Heart right ventricle (tissue), 16 donors: ENCODE data around the gene TMED7. TPM values are rescaled to one million over a fixed set of nuclear protein-coding genes. Genes with fewer than 3 reads are reported as not detected.

Experiments used
- ATAC-seq, 8 donors: fragments of 200-7000 bp; cut with Tn5 transposase; one replicate each; pipeline ENCODE4 v1.9.1; 2020; ENCODE audit warnings: mild to moderate bottlenecking in 8 of 8, moderate library complexity in 8 of 8, moderate number of reproducible peaks in 1 of 8
- DNase-seq, 2 donors: peaks; one replicate each; pipeline ENCODE4 v3.0.0-alpha.2; 2020
- H3K27ac ChIP-seq, 10 donors: fragments of 200-600 bp; sonication (generic) in 2 of 10; one replicate each; pipeline versions ENCODE4 v1.5.0 to v1.8.0; 2020 to 2022; ENCODE audit warnings: mild to moderate bottlenecking in 3 of 10
- H3K27me3 ChIP-seq, 7 donors: fragments of 200-600 bp; one replicate each; pipeline ENCODE4 v1.8.0; 2021 to 2022; ENCODE audit warnings: mild to moderate bottlenecking in 2 of 7
- H3K36me3 ChIP-seq, 9 donors: fragments of 200-600 bp; sonication (generic) in 1 of 9; one replicate each; pipeline versions ENCODE4 v1.5.0 to v1.8.0; 2020 to 2022; ENCODE audit warnings: mild to moderate bottlenecking in 2 of 9
- H3K4me1 ChIP-seq, 9 donors: fragments of 200-600 bp; sonication (generic) in 1 of 9; one replicate each; pipeline versions ENCODE4 v1.5.0 to v1.8.0; 2020 to 2022; ENCODE audit warnings: mild to moderate bottlenecking in 4 of 9
- H3K4me3 ChIP-seq, 10 donors: fragments of 200-600 bp; sonication (generic) in 2 of 10; one replicate each; pipeline versions ENCODE4 v1.5.0 to v1.8.0; 2020 to 2022; ENCODE audit warnings: mild to moderate bottlenecking in 7 of 10, moderate library complexity in 2 of 10
- H3K9me3 ChIP-seq, 11 donors: fragments of 200-600 bp in 10 of 11; sonication (generic) in 2 of 11; one replicate each; pipeline versions ENCODE4 v1.5.0 to v1.8.0; 2013 to 2022; ENCODE audit warnings: mild to moderate bottlenecking in 2 of 11, control low read depth in 1 of 11, moderate library complexity in 1 of 11
- CTCF ChIP-seq, 9 donors: fragments of 200-600 bp; sonication (generic) in 2 of 9; IDR thresholded peaks; one replicate each; pipeline versions ENCODE4 v1.5.0 to v1.8.0; 2021 to 2022; ENCODE audit warnings: antibody characterized with exemption in 9 of 9, mild to moderate bottlenecking in 5 of 9, moderate library complexity in 1 of 9
- WGBS, 2 donors: extraction: QIAGEN DNeasy Blood & Tissue Kit; methylation state at CpG; one replicate each; pipeline ENCODE4 v1.1.7; 2013; ENCODE audit warnings: inconsistent platforms in 1 of 2; 5-methylcytosine and 5-hydroxymethylcytosine counted together
- intact Hi-C, 10 donors: fragments of 100-400 bp; cut with DNase I; formaldehyde crosslinking; loops; one replicate each; pipeline versions ENCODE4 v1.11.1 to v1.14.2; 2022
- polyA plus RNA-seq, 2 donors: library from polyadenylated mRNA; stranded (reverse); fragments of 200-250 nt; gene quantifications; one replicate each; pipeline ENCODE4 v1.2.3, GENCODE V29; 2013
- total RNA-seq, 10 donors: library from RNA; stranded (reverse); fragmentation: NEBNext Ultra II Directional in 3 of 10; extraction: Animal tissue kit (Norgen Biotek cat#: 25700) in 3 of 10; gene quantifications; one replicate each; pipeline versions ENCODE4 v1.2.1 to v1.2.4, GENCODE V29; 2021 to 2023
- donor health status: Arrhythmogenic right ventricular cardiomyopathy.
- donor health status: ischemic (EF 13 %, LVEDD 7.1; RV severe dilation, severe dysfunction).
- donor health status: healthy with polysubstance abuse.
- donor health status: DM: no; HTN: yes; CAD: no.
- donor health status: DM: no; HTN: no; CAD: no.
- donor health status: ischemic (EF 25% LVEDD 6.9; RV normal size, moderate dysfunction).
- donor health status: ischemic (EF 25% LVEDD 5.7; RV mildly dilated, moderate dysfunction).
- donor health status: healthy.
- donor health status: DM: yes; HTN: yes; CAD: no.
- donor health status: Ischemic cardiomyopathy.
- donor health status: ischemic (EF 35%, LVEDD 5.7; RV mildly dilated, moderate dysfunction).
- donor health status: nonischemic (EF 11% LVEDD 7.7; RV severe dilation, severe dysfunction).
- donor health status: DM: yes; HTN: yes; CAD: no.
- donor health status: PGD.
- donor health status: ischemic (EF 29% LVEDD 5.4; RV normal size, mild dysfunction).
- donor health status: nonischemic (EF 23%, LVEDD 6.1; RV moderate dilation, normal function).

The TMED7 gene
- total and polyA plus RNA-seq, 12 donors = 15.8 to 100 (median 84.8) TPM

- no peaks in the 10 kb centered on the region for H3K27me3 ChIP-seq
- no peak overlapping the region for H3K4me3 ChIP-seq
- intact Hi-C loops = no loop called here
- peaks cover 0 to 31% (median 15%) of the 10 kb centered on the region in 9 donors for H3K4me1 ChIP-seq
- TF ChIP-seq CTCF (IDR thresholded peaks at IDR 0.05) = no peak
- no peak for DNase-seq
- no peak for ATAC-seq
- H3K36me3 ChIP-seq = no peaks in the 10 kb centered on the region
- H3K27ac ChIP-seq = no peak overlapping the region
- 72 to 78% methylated on average over 2 of the region's 2 CpGs for WGBS, 2 donors
- no peaks in the 10 kb centered on the region for H3K9me3 ChIP-seq
These were observed 31.4 kb downstream of the TMED7 start for GRCh38 chr5:115594128-115595047.

GRCh38 chr5:115589043-115589442, 36.8 kb downstream of the TMED7 start:
- peak; percentile 49 to 91 (median 84) for ATAC-seq

GRCh38 chr5:115588640-115589039, 37.2 kb downstream of the TMED7 start:
- no peaks in the 10 kb centered on the region for H3K9me3 ChIP-seq
- H3K4me1 ChIP-seq = peaks cover 0 to 33% (median 9%) of the 10 kb centered on the region in 9 donors
- ATAC-seq (no peak), DNase-seq (no peak)
- TF ChIP-seq CTCF (IDR thresholded peaks at IDR 0.05) = no peak
- no peaks in the 10 kb centered on the region for H3K27me3 ChIP-seq
- H3K4me3 ChIP-seq = no peak overlapping the region
- H3K27ac ChIP-seq = peak overlapping the region in 4 of 10 donors; percentile 3 to 44 (median 20)
- WGBS, 2 donors = 51 to 61% methylated on average over 4 of the region's 4 CpGs
- intact Hi-C loops = loop anchor here in 7 of 10 donors (5.0 to 10.0 kb wide), 5 partner anchors 211 to 494 kb away; no protein-coding TSS in a partner anchor
- no peaks in the 10 kb centered on the region for H3K36me3 ChIP-seq

More at GRCh38 chr5:115589043-115589442, 36.8 kb downstream of the TMED7 start:
- H3K27me3 ChIP-seq = no peaks in the 10 kb centered on the region
- peaks cover 0 to 36% (median 9%) of the 10 kb centered on the region in 9 donors for H3K4me1 ChIP-seq
- 24 to 51% methylated on average over 3 of the region's 3 CpGs for WGBS, 2 donors
- intact Hi-C loops = loop anchor here in 7 of 10 donors (5.0 to 10.0 kb wide), 5 partner anchors 212 to 494 kb away; no protein-coding TSS in a partner anchor
- TF ChIP-seq CTCF (IDR thresholded peaks at IDR 0.05) = no peak
- H3K4me3 ChIP-seq = no peak overlapping the region
- DNase-seq = no peak
- H3K9me3 ChIP-seq = no peaks in the 10 kb centered on the region
- H3K36me3 ChIP-seq = no peaks in the 10 kb centered on the region
- peak overlapping the region in 4 of 10 donors; percentile 19 to 44 (median 31) for H3K27ac ChIP-seq

GRCh38 chr5:115586525-115587146, 39.2 kb downstream of the TMED7 start:
- DNase-seq = no peak
- peak; percentile 46 to 76 (median 64) for TF ChIP-seq CTCF (IDR thresholded peaks at IDR 0.05)
- H3K4me3 ChIP-seq = no peak overlapping the region
- no peaks in the 10 kb centered on the region for H3K27me3 ChIP-seq
- no peaks in the 10 kb centered on the region for H3K36me3 ChIP-seq
- H3K27ac ChIP-seq = no peak overlapping the region
- H3K9me3 ChIP-seq = no peaks in the 10 kb centered on the region
- 52 to 54% methylated on average over 6 of the region's 6 CpGs for WGBS, 2 donors
- peak in 3 of 8 donors; percentile 31 to 52 (median 43) for ATAC-seq
- intact Hi-C loops = loop anchor here (1.0 to 10.0 kb wide), 8 partner anchors 209 to 492 kb away; no protein-coding TSS in a partner anchor
- H3K4me1 ChIP-seq = peaks cover 0 to 33% (median 10%) of the 10 kb centered on the region in 9 donors
